Neural progenitor cell (in vitro differentiated cells): Measurements from ENCODE around the gene DNAJB14. TPM values are rescaled to one million over a fixed set of nuclear protein-coding genes. Genes with fewer than 3 reads are reported as not detected.
"Not testable (repeated sequence)": the region's sequence is repeated elsewhere in the genome, so short reads cannot be mapped to it uniquely, and the experiment has no call there.

Experiments
- DNase-seq: peaks from one replicate; pipeline ENCODE4 v3.0.0-alpha.2; 2016; ENCODE audit warnings: low spot score
- H2AFZ ChIP-seq: fragments of 200-600 bp; sonication (generic); replicated peaks from 2 replicates; pipeline ENCODE4 v1.6.1; 2016; ENCODE audit warnings: antibody characterized with exemption
- H3F3A ChIP-seq: fragments of 200-600 bp; sonication (generic); 2 replicates; pipeline ENCODE4 v1.6.1; 2016; ENCODE audit warnings: antibody characterized with exemption, low read depth
- H3K27ac ChIP-seq: fragments of 200-600 bp; sonication (generic); 2 replicates; pipeline ENCODE4 v1.5.1; 2016; ENCODE audit warnings: mild to moderate bottlenecking
- H3K27me3 ChIP-seq: fragments of 200-600 bp; sonication (generic); 2 replicates; pipeline ENCODE4 v1.6.1; 2016; ENCODE audit warnings: mild to moderate bottlenecking, moderate library complexity
- H3K36me3 ChIP-seq: fragments of 200-600 bp; sonication (generic); 2 replicates; pipeline ENCODE4 v1.5.1; 2016
- H3K4me1 ChIP-seq: fragments of 200-600 bp; sonication (generic); 2 replicates; pipeline ENCODE4 v1.6.1; 2016; ENCODE audit warnings: mixed run types
- H3K4me2 ChIP-seq: fragments of 200-600 bp; sonication (generic); 2 replicates; pipeline ENCODE4 v1.6.1; 2016
- H3K4me3 ChIP-seq: fragments of 200-600 bp; sonication (generic); 2 replicates; pipeline ENCODE4 v1.5.1; 2016
- H3K79me2 ChIP-seq: fragments of 200-600 bp; sonication (generic); 2 replicates; pipeline ENCODE4 v1.6.1; 2016; ENCODE audit warnings: low read depth
- H3K9ac ChIP-seq: fragments of 200-600 bp; sonication (generic); 2 replicates; pipeline ENCODE4 v1.6.1; 2016
- H3K9me3 ChIP-seq: fragments of 200-600 bp; sonication (generic); 2 replicates; pipeline ENCODE4 v1.5.1; 2016; ENCODE audit warnings: low read depth
- H4K20me1 ChIP-seq: fragments of 200-600 bp; sonication (generic); 2 replicates; pipeline ENCODE4 v1.6.1; 2016; ENCODE audit warnings: low read depth
- H3K27ac Mint-ChIP-seq: 3 replicates; pipeline ENCODE4 v1.8.0; 2021; ENCODE audit warnings: mixed read lengths
- H3K27me3 Mint-ChIP-seq: 2 replicates; pipeline ENCODE4 v1.8.0; 2022; ENCODE audit warnings: low read depth, mild to moderate bottlenecking, inconsistent platforms, moderate library complexity, mixed read lengths; ENCODE audit not compliant: insufficient read depth
- H3K36me3 Mint-ChIP-seq: 3 replicates; pipeline ENCODE4 v1.8.0; 2021; ENCODE audit warnings: mixed read lengths
- H3K4me1 Mint-ChIP-seq: 3 replicates; pipeline ENCODE4 v1.8.0; 2021; ENCODE audit warnings: mixed read lengths
- H3K4me3 Mint-ChIP-seq: 3 replicates; pipeline ENCODE4 v1.8.0; 2021; ENCODE audit warnings: mild to moderate bottlenecking, moderate library complexity, mixed read lengths
- H3K9me3 Mint-ChIP-seq: 3 replicates; pipeline ENCODE4 v1.8.0; 2020; ENCODE audit warnings: mixed read lengths
- CTCF ChIP-seq: fragments of 200-600 bp; sonication (generic); IDR thresholded peaks from 2 replicates; pipeline ENCODE4 v1.5.1; 2017; ENCODE audit warnings: antibody characterized with exemption, mild to moderate bottlenecking
- EZH2 ChIP-seq: fragments of 200-600 bp; sonication (generic); IDR thresholded peaks from 2 replicates; pipeline ENCODE4 v1.6.1; 2017; ENCODE audit warnings: antibody characterized with exemption, mild to moderate bottlenecking, moderate library complexity
- EZH2phosphoT487 ChIP-seq: fragments of 200-600 bp; sonication (generic); IDR thresholded peaks from 2 replicates; pipeline ENCODE4 v1.6.1; 2017; ENCODE audit warnings: antibody characterized with exemption
- total RNA-seq: library from RNA; depleted of rRNA; stranded (reverse); fragments of >200 nt; gene quantifications from 2 replicates; pipeline ENCODE4 v1.2.3, GENCODE V29; 2015; ENCODE audit warnings: low replicate concordance

DNAJB14 gene
- total RNA-seq, 1 donor from 2014 or later = 56.5 TPM

GRCh38 chr4:99965674-99966350, 19.4 kb upstream of the DNAJB14 start:
- Mint-ChIP-seq H3K4me1 (no peaks in the 10 kb centered on the region), H3K36me3 (no peaks in the 10 kb centered on the region), H3K9me3 (no peaks in the 10 kb centered on the region), H3K27me3 (no peaks in the 10 kb centered on the region), H3K4me3 (no peak overlapping the region), H3K27ac (no peak overlapping the region)
- no peaks in the 10 kb centered on the region for H3F3A ChIP-seq
- no peaks in the 10 kb centered on the region for H3K79me2 ChIP-seq
- H3K9ac ChIP-seq = no peak overlapping the region
- H3K27me3 ChIP-seq = no peaks in the 10 kb centered on the region
- no peak overlapping the region for H2AFZ ChIP-seq
- H3K9me3 ChIP-seq = no peaks in the 10 kb centered on the region
- H3K4me3 ChIP-seq = no peak overlapping the region
- peaks cover 10% of the 10 kb centered on the region for H3K4me1 ChIP-seq
- H4K20me1 ChIP-seq = no peaks in the 10 kb centered on the region
- no peak overlapping the region for H3K27ac ChIP-seq
- no peaks in the 10 kb centered on the region for H3K36me3 ChIP-seq
- no peak for TF ChIP-seq EZH2
- TF ChIP-seq EZH2phosphoT487 = no peak
- TF ChIP-seq CTCF = no peak
- DNase-seq = no peak
- H3K4me2 ChIP-seq = no peak overlapping the region

- no peaks in the 10 kb centered on the region for H4K20me1 ChIP-seq
- Mint-ChIP-seq H3K4me3 (no peak overlapping the region), H3K36me3 (no peaks in the 10 kb centered on the region)
These were observed 18.8 kb upstream of the DNAJB14 start for GRCh38 chr4:99965173-99965572.

GRCh38 chr4:99961711-99962110, 15.3 kb upstream of the DNAJB14 start:
- H3K27ac ChIP-seq = no peak overlapping the region
- H3K4me3 ChIP-seq = no peak overlapping the region
- no peaks in the 10 kb centered on the region for H3K4me1 ChIP-seq
- Mint-ChIP-seq H3K4me1 (no peaks in the 10 kb centered on the region), H3K27me3 (no peaks in the 10 kb centered on the region), H3K36me3 (no peaks in the 10 kb centered on the region), H3K9me3 (peaks cover 2% of the 10 kb centered on the region), H3K27ac (no peak overlapping the region), H3K4me3 (no peak overlapping the region)
- H3K9ac ChIP-seq = no peak overlapping the region
- no peak overlapping the region for H2AFZ ChIP-seq
- no peaks in the 10 kb centered on the region for H3K9me3 ChIP-seq
- H3K4me2 ChIP-seq = no peak overlapping the region
- H4K20me1 ChIP-seq = no peaks in the 10 kb centered on the region
- H3F3A ChIP-seq = no peaks in the 10 kb centered on the region
- no peak for TF ChIP-seq CTCF
- no peak for TF ChIP-seq EZH2
- no peak for TF ChIP-seq EZH2phosphoT487
- DNase-seq = no peak
- no peaks in the 10 kb centered on the region for H3K79me2 ChIP-seq
- H3K36me3 ChIP-seq = no peaks in the 10 kb centered on the region
- H3K27me3 ChIP-seq = no peaks in the 10 kb centered on the region

More at GRCh38 chr4:99965173-99965572, 18.8 kb upstream of the DNAJB14 start:
- H3K9ac ChIP-seq = no peak overlapping the region
- no peak overlapping the region for H3K4me3 ChIP-seq
- no peak overlapping the region for H3K27ac ChIP-seq
- no peak overlapping the region for H2AFZ ChIP-seq
- no peaks in the 10 kb centered on the region for H3F3A ChIP-seq
- H3K9me3 ChIP-seq = no peaks in the 10 kb centered on the region
- no peak overlapping the region for H3K4me2 ChIP-seq
- TF ChIP-seq EZH2 (no peak), EZH2phosphoT487 (no peak)
- H3K27me3 Mint-ChIP-seq = no peaks in the 10 kb centered on the region
- no peaks in the 10 kb centered on the region for H3K36me3 ChIP-seq
- H3K9me3 Mint-ChIP-seq = no peaks in the 10 kb centered on the region
- no peak for DNase-seq
- no peaks in the 10 kb centered on the region for H3K27me3 ChIP-seq
- H3K4me1 ChIP-seq = peaks cover 10% of the 10 kb centered on the region
- no peaks in the 10 kb centered on the region for H3K79me2 ChIP-seq
- H3K4me1 Mint-ChIP-seq = no peaks in the 10 kb centered on the region
- H3K27ac Mint-ChIP-seq = no peak overlapping the region

GRCh38 chr4:99960648-99961047, 14.2 kb upstream of the DNAJB14 start:
- Mint-ChIP-seq H3K27me3 (no peaks in the 10 kb centered on the region), H3K27ac (no peak overlapping the region), H3K4me3 (no peak overlapping the region), H3K9me3 (peaks cover 6% of the 10 kb centered on the region), H3K36me3 (no peaks in the 10 kb centered on the region), H3K4me1 (no peaks in the 10 kb centered on the region)
- H3K4me1 ChIP-seq = no peaks in the 10 kb centered on the region
- H3K9me3 ChIP-seq = no peaks in the 10 kb centered on the region
- no peak overlapping the region for H3K4me2 ChIP-seq
- H3F3A ChIP-seq = no peaks in the 10 kb centered on the region
- no peak for DNase-seq
- H3K36me3 ChIP-seq = no peaks in the 10 kb centered on the region
- H2AFZ ChIP-seq = no peak overlapping the region
- no peaks in the 10 kb centered on the region for H3K27me3 ChIP-seq
- TF ChIP-seq EZH2 (no peak), EZH2phosphoT487 (no peak), CTCF (no peak)
- no peaks in the 10 kb centered on the region for H4K20me1 ChIP-seq
- no peak overlapping the region for H3K9ac ChIP-seq
- H3K4me3 ChIP-seq = no peak overlapping the region
- H3K79me2 ChIP-seq = no peaks in the 10 kb centered on the region
- no peak overlapping the region for H3K27ac ChIP-seq

- H3K4me1 ChIP-seq, DNase-seq, H3K79me2 ChIP-seq, H3F3A ChIP-seq, H3K27me3 Mint-ChIP-seq, H3K4me1 Mint-ChIP-seq, H3K4me2 ChIP-seq, H3K9me3 ChIP-seq, H3K9me3 Mint-ChIP-seq, H3K4me3 ChIP-seq, H4K20me1 ChIP-seq, H3K9ac ChIP-seq, H3K27ac Mint-ChIP-seq, H3K36me3 ChIP-seq, H2AFZ ChIP-seq, H3K27ac ChIP-seq, H3K27me3 ChIP-seq, H3K4me3 Mint-ChIP-seq, H3K36me3 Mint-ChIP-seq: not testable (repeated sequence)
These were observed 11.8 kb upstream of the DNAJB14 start for GRCh38 chr4:99958207-99958606.
